Muscle layer of colon (tissue), 2 donors: ENCODE measurements around the gene SPINK1.
"Not testable (repeated sequence)": the region's sequence is repeated elsewhere in the genome, so short reads cannot be mapped to it uniquely, and the experiment has no call there.

Source experiments
- H3K27ac ChIP-seq: one replicate; pipeline ENCODE4 v1.7.0; 2013; ENCODE audit warnings: low read depth, mild to moderate bottlenecking, low read length, moderate library complexity
- H3K27me3 ChIP-seq, 2 donors: one replicate each; pipeline ENCODE4 v1.7.0; 2013; ENCODE audit warnings: low read length in 2 of 2, mild to moderate bottlenecking in 2 of 2; ENCODE audit not compliant: insufficient read depth in 2 of 2, control insufficient read depth in 1 of 2
- H3K36me3 ChIP-seq: one replicate; pipeline ENCODE4 v1.7.0; 2013; ENCODE audit warnings: mild to moderate bottlenecking, low read length; ENCODE audit not compliant: insufficient read depth
- H3K4me1 ChIP-seq: one replicate; pipeline ENCODE4 v1.7.0; 2013; ENCODE audit warnings: mild to moderate bottlenecking, low read length; ENCODE audit not compliant: insufficient read depth
- H3K4me3 ChIP-seq, 2 donors: one replicate each; pipeline ENCODE4 v1.7.0; 2013; ENCODE audit warnings: low read length in 2 of 2, low read depth in 1 of 2, mild to moderate bottlenecking in 1 of 2, moderate library complexity in 1 of 2
- H3K9ac ChIP-seq: one replicate; pipeline ENCODE4 v1.7.0; 2013; ENCODE audit warnings: low read length
- H3K9me3 ChIP-seq: one replicate; pipeline ENCODE4 v1.7.0; 2013; ENCODE audit warnings: mild to moderate bottlenecking, low read length
- donor health status: abdominal sarcoma.
- donor health status: Adenocarcinoma of cecum.

The SPINK1 gene

GRCh38 chr5:147831465-147831864, at the start of gene SPINK1:
TSS of gene SPINK1 (minus strand) at chr5:147831671. CDS start at chr5:147831577, 94 bp downstream.
- Histone ChIP-seq H3K9me3 (no peaks in the 10 kb centered on the region), H3K4me3 (no peak within 1 kb of the TSS), H3K36me3 (no peaks in the 10 kb centered on the region), H3K27me3 (no peaks in the 10 kb centered on the region), H3K4me1 (no peaks in the 10 kb centered on the region), H3K9ac (no peak within 1 kb of the TSS), H3K27ac (no peak within 1 kb of the TSS)

GRCh38 chr5:147880487-147880886, 49.0 kb upstream of the SPINK1 start:
- Histone ChIP-seq H3K36me3 (no peaks in the 10 kb centered on the region), H3K9ac (no peak overlapping the region), H3K27ac (no peak overlapping the region), H3K4me3 (no peak overlapping the region), H3K27me3 (no peaks in the 10 kb centered on the region), H3K4me1 (no peaks in the 10 kb centered on the region), H3K9me3 (no peaks in the 10 kb centered on the region)

DNA sequence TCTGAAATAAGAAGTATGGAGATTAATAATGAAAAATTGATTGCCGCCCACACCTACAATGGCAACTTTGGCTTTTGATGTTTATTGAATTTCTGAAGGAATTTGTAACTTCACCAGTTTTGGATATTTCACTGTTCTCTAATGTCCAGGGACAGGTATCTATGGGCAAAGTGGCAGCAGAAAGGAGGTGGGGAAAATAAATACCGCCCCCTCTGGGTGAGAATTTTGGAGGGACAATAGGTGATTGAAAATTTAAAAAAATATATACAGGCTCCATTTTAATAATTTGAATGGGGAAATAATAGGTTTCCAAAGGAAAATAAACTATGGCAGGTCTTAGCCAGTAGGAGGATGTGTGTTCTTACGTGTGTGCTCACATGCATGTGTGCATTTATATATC, 48.3 kb upstream of the SPINK1 start:
- H3K9me3 ChIP-seq: no peaks in the 10 kb centered on the region
- H3K36me3 ChIP-seq: no peaks in the 10 kb centered on the region
- no peak overlapping the region for H3K4me3 ChIP-seq
- no peaks in the 10 kb centered on the region for H3K27me3 ChIP-seq
- no peaks in the 10 kb centered on the region for H3K4me1 ChIP-seq
- H3K9ac ChIP-seq: no peak overlapping the region
- H3K27ac ChIP-seq: no peak overlapping the region

DNA sequence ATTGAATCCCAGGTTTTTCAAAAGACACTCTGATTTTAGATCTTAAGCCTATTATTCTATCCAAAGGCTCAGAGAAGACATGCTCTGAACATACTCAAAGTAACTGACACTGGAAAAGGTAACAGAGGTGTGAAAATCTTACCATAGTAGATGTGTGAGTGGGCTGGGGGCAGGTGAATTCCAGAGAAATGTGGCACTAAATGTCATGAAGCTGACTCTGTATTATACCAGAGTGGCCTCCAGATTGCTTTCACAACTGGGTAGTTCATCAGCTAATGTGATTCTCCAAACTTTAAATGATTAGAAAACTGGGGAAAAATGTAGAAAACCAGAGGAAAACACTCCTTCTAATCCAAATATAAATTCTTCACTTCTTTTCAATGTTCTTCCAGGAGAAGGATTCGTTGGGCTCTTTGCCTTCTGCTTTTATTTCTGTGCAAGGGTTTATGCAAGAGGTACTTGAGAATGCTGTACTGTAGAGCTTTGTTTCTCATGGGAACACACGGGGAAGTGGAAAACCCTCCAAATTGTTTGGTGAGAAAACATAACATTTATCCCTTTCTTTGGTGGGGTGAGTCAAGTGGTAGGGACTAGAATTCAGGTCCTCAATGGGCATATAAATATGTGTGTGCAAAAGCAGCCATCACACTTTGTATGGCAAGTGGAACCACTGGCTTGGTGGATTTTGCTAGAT, 46.7 kb upstream of the SPINK1 start, which contains the start of gene SCGB3A2:
Gene SCGB3A2 (plus strand): TSS at position 646 of the 694 bp plus-strand sequence. CDS start 93 bp downstream, outside the sequence.
- Histone ChIP-seq H3K27ac (no peak within 1 kb of the TSS), H3K9me3 (no peaks in the 10 kb centered on the region), H3K36me3 (no peaks in the 10 kb centered on the region), H3K9ac (no peak within 1 kb of the TSS), H3K4me3 (no peak within 1 kb of the TSS), H3K4me1 (no peaks in the 10 kb centered on the region), H3K27me3 (no peaks in the 10 kb centered on the region)

- Histone ChIP-seq H3K9ac (no peak overlapping the region), H3K4me1 (no peaks in the 10 kb centered on the region), H3K27ac (no peak overlapping the region), H3K9me3 (no peaks in the 10 kb centered on the region), H3K27me3 (no peaks in the 10 kb centered on the region), H3K36me3 (no peaks in the 10 kb centered on the region), H3K4me3 (no peak overlapping the region)
Observed at GRCh38 chr5:147876626-147877025, 45.2 kb upstream of the SPINK1 start.

DNA sequence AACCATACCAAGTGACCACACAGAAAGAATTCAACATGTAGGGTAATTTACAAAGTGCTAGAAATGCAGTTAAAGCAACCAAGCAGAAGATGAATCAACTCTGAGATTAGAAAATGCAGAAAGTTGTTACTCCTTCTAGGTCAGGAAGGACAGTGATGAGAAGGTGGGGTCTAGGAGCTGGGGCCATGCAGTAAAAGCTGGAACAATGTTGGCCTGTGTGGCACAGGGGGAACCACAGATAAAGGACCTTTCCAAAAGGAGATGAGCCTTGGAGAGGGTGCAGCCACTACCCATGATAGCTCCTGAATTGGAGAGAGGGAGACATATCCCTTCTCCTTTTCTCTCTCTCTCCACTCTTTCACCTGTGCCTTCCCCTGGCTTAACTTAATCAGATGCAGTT, 44.7 kb upstream of the SPINK1 start:
- H3K27ac ChIP-seq: no peak overlapping the region
- H3K9ac ChIP-seq: no peak overlapping the region
- no peak overlapping the region for H3K4me3 ChIP-seq
- no peaks in the 10 kb centered on the region for H3K9me3 ChIP-seq
- H3K36me3 ChIP-seq: no peaks in the 10 kb centered on the region
- no peaks in the 10 kb centered on the region for H3K27me3 ChIP-seq
- H3K4me1 ChIP-seq: no peaks in the 10 kb centered on the region

- H3K9ac ChIP-seq: no peak overlapping the region
- H3K36me3 ChIP-seq: no peaks in the 10 kb centered on the region
- H3K4me3 ChIP-seq: no peak overlapping the region
- H3K27ac ChIP-seq: no peak overlapping the region
- H3K27me3 ChIP-seq: no peaks in the 10 kb centered on the region
- H3K4me1 ChIP-seq: no peaks in the 10 kb centered on the region
- H3K9me3 ChIP-seq: no peaks in the 10 kb centered on the region
Observed at GRCh38 chr5:147874910-147875367, 43.5 kb upstream of the SPINK1 start.

DNA sequence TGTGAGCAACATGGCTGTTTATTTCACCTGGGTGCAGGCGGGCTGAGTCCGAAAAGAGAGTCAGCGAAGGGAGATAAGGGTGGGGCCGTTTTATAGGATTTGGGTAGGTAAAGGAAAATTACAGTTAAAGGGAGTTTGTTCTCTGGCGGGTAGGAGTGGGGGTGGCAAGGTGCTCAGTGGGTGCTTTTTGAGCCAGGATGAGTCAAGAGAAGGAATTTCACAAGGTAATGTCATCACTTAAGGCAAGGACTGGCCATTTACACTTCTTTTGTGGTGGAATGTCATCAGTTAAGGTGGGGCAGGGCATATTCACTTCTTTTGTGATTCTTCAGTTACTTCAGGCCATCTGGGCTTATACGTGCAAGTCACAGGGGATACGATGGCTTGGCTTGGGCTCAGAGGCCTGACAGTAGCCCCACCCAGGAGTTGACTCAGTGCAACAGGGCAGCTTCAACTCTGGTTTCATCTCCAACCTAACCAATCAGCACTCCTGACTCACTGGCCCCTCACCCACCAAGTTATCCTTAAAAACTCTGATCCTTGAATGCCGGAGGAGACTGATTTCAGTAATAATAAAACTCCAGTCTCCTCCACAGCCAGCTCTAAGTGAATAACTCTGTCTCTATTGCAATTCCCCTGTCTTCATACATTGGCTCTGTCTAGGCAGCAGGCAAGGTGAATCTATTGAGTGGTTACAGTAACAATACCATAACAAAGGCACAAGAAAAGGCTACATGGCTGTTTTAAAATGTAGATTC, 42.8 kb upstream of the SPINK1 start:
- not testable (repeated sequence) for H3K9ac ChIP-seq, H3K27me3 ChIP-seq, H3K36me3 ChIP-seq, H3K27ac ChIP-seq, H3K4me1 ChIP-seq, H3K9me3 ChIP-seq, H3K4me3 ChIP-seq

DNA sequence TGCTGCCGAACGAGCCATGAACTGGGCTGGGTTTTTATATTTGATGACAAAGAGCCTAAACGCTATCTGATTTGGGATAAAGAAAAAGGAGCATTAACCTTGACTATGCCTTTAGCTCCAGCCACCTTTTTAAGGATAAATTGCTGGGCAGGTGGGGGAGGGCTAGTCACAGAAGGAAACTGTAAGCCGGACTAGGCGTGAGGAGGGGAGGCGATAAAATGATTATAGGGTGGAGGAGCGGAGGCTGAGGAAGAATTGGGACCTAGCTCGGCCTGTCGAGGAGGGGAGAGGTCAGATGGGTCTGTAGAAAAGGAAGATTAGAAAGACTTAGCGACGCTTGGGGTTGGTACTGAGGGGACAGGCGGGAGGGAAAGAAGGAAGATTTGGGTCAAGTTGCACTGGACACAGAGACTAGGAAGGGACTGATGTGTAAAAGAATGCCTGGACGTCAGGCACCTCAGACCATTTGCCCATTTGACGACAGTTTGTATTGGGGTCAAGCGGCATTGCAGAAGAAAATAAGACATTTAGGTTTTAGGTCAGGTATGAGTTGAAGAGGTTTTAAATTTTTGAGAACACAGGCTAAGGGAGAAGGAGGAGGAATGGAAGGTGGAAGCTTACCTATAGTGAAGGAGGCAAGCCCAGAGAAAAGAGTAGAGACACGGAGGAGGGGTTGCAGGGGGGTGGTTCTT, 41.4 kb upstream of the SPINK1 start:
- H3K27me3 ChIP-seq, H3K4me3 ChIP-seq, H3K36me3 ChIP-seq, H3K9me3 ChIP-seq, H3K9ac ChIP-seq, H3K27ac ChIP-seq, H3K4me1 ChIP-seq: not testable (repeated sequence)

DNA sequence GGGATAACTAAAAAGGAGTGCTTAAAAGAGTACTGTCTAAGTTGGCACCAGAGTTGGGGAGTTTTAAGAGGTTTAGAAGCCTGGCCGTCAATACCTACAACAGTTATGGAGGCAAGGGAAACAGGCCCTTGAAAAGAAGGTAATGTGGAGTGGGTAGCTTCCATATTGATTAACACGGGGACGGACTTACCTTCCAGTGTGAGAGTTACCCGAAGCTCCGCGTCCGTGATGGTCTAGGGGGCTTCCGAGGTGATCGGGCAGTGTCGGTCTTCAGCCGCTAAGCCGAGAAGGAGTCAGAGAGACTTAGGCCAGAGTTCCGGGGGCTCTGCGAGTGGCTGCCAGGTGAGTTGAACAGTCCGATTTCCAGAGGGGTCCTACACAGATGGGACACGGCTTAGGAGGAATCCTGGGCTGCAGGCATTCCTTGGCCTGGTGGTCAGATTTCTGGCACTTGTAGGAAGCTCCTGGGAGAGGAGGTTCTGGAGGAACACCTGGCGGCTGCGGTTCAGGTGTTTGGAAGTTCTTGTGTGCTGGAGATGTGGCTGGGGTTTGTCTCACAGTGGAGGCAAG, 40.6 kb upstream of the SPINK1 start:
- not testable (repeated sequence) for H3K9me3 ChIP-seq

GRCh38 chr5:147869892-147870291, 38.4 kb upstream of the SPINK1 start:
- H3K9me3 ChIP-seq, H3K4me1 ChIP-seq, H3K4me3 ChIP-seq, H3K36me3 ChIP-seq, H3K27me3 ChIP-seq, H3K27ac ChIP-seq, H3K9ac ChIP-seq: not testable (repeated sequence)

More for the DNA sequence above, 40.6 kb upstream of the SPINK1 start:
- H3K9ac ChIP-seq, H3K4me3 ChIP-seq, H3K27ac ChIP-seq, H3K36me3 ChIP-seq, H3K27me3 ChIP-seq, H3K4me1 ChIP-seq: not testable (repeated sequence)
